ENCODE data around the gene TECR. TPM values are rescaled to one million over a fixed set of nuclear protein-coding genes. Genes with fewer than 3 reads are reported as not detected.
A peak's percentile ranks its signal among the peaks of the same experiment; 100 is the strongest.
"Not testable (repeated sequence)": the region's sequence is repeated elsewhere in the genome, so short reads cannot be mapped to it uniquely, and the experiment has no call there.

The TECR gene
- total RNA-seq, 1 donor from 2014 or later: 106 TPM

GRCh38 chr19:14582894-14583340, 53.5 kb downstream of the TECR start, which contains the start of gene CLEC17A:
Gene CLEC17A, plus strand, starts transcription at chr19:14583084. Its CDS starts 77 bp downstream, at chr19:14583161.
- H3K36me3 Mint-ChIP-seq (ENCODE audit: low read depth, unreplicated experiment): no peaks in the 10 kb centered on the region
- H3K4me1 Mint-ChIP-seq (ENCODE audit: low read depth, unreplicated experiment): no peaks in the 10 kb centered on the region
- no peak within 1 kb of the TSS for H3K27ac ChIP-seq (ENCODE audit: low read depth, low read length)

GRCh38 chr19:14584372-14584771, 55.0 kb downstream of the TECR start:
- not testable (repeated sequence) for H3K36me3 ChIP-seq (ENCODE audit: insufficient read depth, low read length); H4K20me1 ChIP-seq (ENCODE audit: insufficient read depth, low read length); H3K9me3 ChIP-seq (ENCODE audit: insufficient read depth, low read depth, low read length); H3K4me3 ChIP-seq (ENCODE audit: insufficient read depth, low read depth, low read length); H3K4me1 ChIP-seq (ENCODE audit: insufficient read depth, low read length); H3K4me1 Mint-ChIP-seq (ENCODE audit: low read depth, unreplicated experiment); H3K79me2 ChIP-seq (ENCODE audit: insufficient read depth, low read length); H3K36me3 Mint-ChIP-seq (ENCODE audit: low read depth, unreplicated experiment); H3K4me3 Mint-ChIP-seq (ENCODE audit: unreplicated experiment); H2AFZ ChIP-seq (ENCODE audit: low read depth, low read length); H3K27ac ChIP-seq (ENCODE audit: low read depth, low read length); H3K9ac ChIP-seq (ENCODE audit: low read length); DNase-seq (ENCODE audit: low read depth); H3K4me2 ChIP-seq (ENCODE audit: low read length); H3K27ac Mint-ChIP-seq (ENCODE audit: unreplicated experiment); FAIRE-seq; H3K27me3 ChIP-seq (ENCODE audit: insufficient read depth, low read length)
- H3K9me3 Mint-ChIP-seq (ENCODE audit: unreplicated experiment): peaks cover 10% of the 10 kb centered on the region
- H3K27me3 Mint-ChIP-seq (ENCODE audit: low read depth, unreplicated experiment): peaks cover 16% of the 10 kb centered on the region

More at GRCh38 chr19:14582894-14583340, 53.5 kb downstream of the TECR start, which contains the start of gene CLEC17A:
- no peaks in the 10 kb centered on the region for H3K36me3 ChIP-seq (ENCODE audit: insufficient read depth, low read length)
- no peak within 1 kb of the TSS for H3K27ac Mint-ChIP-seq (ENCODE audit: unreplicated experiment)
- H3K9ac ChIP-seq (ENCODE audit: low read length): no peak within 1 kb of the TSS
- H3K27me3 ChIP-seq (ENCODE audit: insufficient read depth, low read length): no peaks in the 10 kb centered on the region
- no peaks in the 10 kb centered on the region for H3K4me1 ChIP-seq (ENCODE audit: insufficient read depth, low read length)
- no peak within 1 kb of the TSS for H3K4me3 Mint-ChIP-seq (ENCODE audit: unreplicated experiment)
- FAIRE-seq (no peak), DNase-seq (ENCODE audit: low read depth) (no peak)
- H3K4me2 ChIP-seq (ENCODE audit: low read length): no peak within 1 kb of the TSS
- peaks cover 14% of the 10 kb centered on the region for H3K27me3 Mint-ChIP-seq (ENCODE audit: low read depth, unreplicated experiment)
- H3K79me2 ChIP-seq (ENCODE audit: insufficient read depth, low read length): no peaks in the 10 kb centered on the region
- H2AFZ ChIP-seq (ENCODE audit: low read depth, low read length): no peak within 1 kb of the TSS
- H3K4me3 ChIP-seq (ENCODE audit: insufficient read depth, low read depth, low read length): no peak within 1 kb of the TSS
- H3K9me3 Mint-ChIP-seq (ENCODE audit: unreplicated experiment): peaks cover 10% of the 10 kb centered on the region
- TF ChIP-seq CTCF (IDR thresholded peaks at IDR 0.05; ENCODE audit: insufficient read depth, low read depth, low read length) (no peak), EZH2 (IDR thresholded peaks at IDR 0.05; ENCODE audit: insufficient read depth, low read length) (no peak)
- no peaks in the 10 kb centered on the region for H3K9me3 ChIP-seq (ENCODE audit: insufficient read depth, low read depth, low read length)
- no peaks in the 10 kb centered on the region for H4K20me1 ChIP-seq (ENCODE audit: insufficient read depth, low read length)

GRCh38 chr19:14585187-14585586, 55.8 kb downstream of the TECR start:
- FAIRE-seq; H3K4me3 ChIP-seq (ENCODE audit: insufficient read depth, low read depth, low read length); H3K4me2 ChIP-seq (ENCODE audit: low read length); H3K9me3 ChIP-seq (ENCODE audit: insufficient read depth, low read depth, low read length); H3K79me2 ChIP-seq (ENCODE audit: insufficient read depth, low read length); H3K4me1 Mint-ChIP-seq (ENCODE audit: low read depth, unreplicated experiment); H3K27me3 ChIP-seq (ENCODE audit: insufficient read depth, low read length); H3K27ac Mint-ChIP-seq (ENCODE audit: unreplicated experiment); H3K4me1 ChIP-seq (ENCODE audit: insufficient read depth, low read length); H3K27ac ChIP-seq (ENCODE audit: low read depth, low read length); H3K36me3 Mint-ChIP-seq (ENCODE audit: low read depth, unreplicated experiment); H3K9ac ChIP-seq (ENCODE audit: low read length); H4K20me1 ChIP-seq (ENCODE audit: insufficient read depth, low read length); H3K4me3 Mint-ChIP-seq (ENCODE audit: unreplicated experiment); H3K36me3 ChIP-seq (ENCODE audit: insufficient read depth, low read length); H2AFZ ChIP-seq (ENCODE audit: low read depth, low read length): not testable (repeated sequence)
- peaks cover 16% of the 10 kb centered on the region for H3K27me3 Mint-ChIP-seq (ENCODE audit: low read depth, unreplicated experiment)
- DNase-seq (ENCODE audit: low read depth): peak; percentile 24
- peaks cover 10% of the 10 kb centered on the region for H3K9me3 Mint-ChIP-seq (ENCODE audit: unreplicated experiment)

GRCh38 chr19:14589433-14589832, 60.0 kb downstream of the TECR start:
- not testable (repeated sequence) for H3K4me3 ChIP-seq (ENCODE audit: insufficient read depth, low read depth, low read length); H2AFZ ChIP-seq (ENCODE audit: low read depth, low read length); DNase-seq (ENCODE audit: low read depth); H3K27ac Mint-ChIP-seq (ENCODE audit: unreplicated experiment); H3K27ac ChIP-seq (ENCODE audit: low read depth, low read length); H3K36me3 Mint-ChIP-seq (ENCODE audit: low read depth, unreplicated experiment); H3K79me2 ChIP-seq (ENCODE audit: insufficient read depth, low read length); H3K9ac ChIP-seq (ENCODE audit: low read length); H3K27me3 ChIP-seq (ENCODE audit: insufficient read depth, low read length); FAIRE-seq; H3K4me1 ChIP-seq (ENCODE audit: insufficient read depth, low read length); H3K4me1 Mint-ChIP-seq (ENCODE audit: low read depth, unreplicated experiment); H3K9me3 Mint-ChIP-seq (ENCODE audit: unreplicated experiment); H3K9me3 ChIP-seq (ENCODE audit: insufficient read depth, low read depth, low read length); H3K36me3 ChIP-seq (ENCODE audit: insufficient read depth, low read length); H3K4me3 Mint-ChIP-seq (ENCODE audit: unreplicated experiment); H4K20me1 ChIP-seq (ENCODE audit: insufficient read depth, low read length); H3K4me2 ChIP-seq (ENCODE audit: low read length)
- peaks cover 15% of the 10 kb centered on the region for H3K27me3 Mint-ChIP-seq (ENCODE audit: low read depth, unreplicated experiment)
